GM19452 (cell line): Measurements from ENCODE around the gene SPINK5.

Experiments used
- ATAC-seq: cut with Tn5 transposase; IDR thresholded peaks from one replicate; pipeline ENCODE4 v1.9.1; 2021; ENCODE audit not compliant: unreplicated experiment

Gene SPINK5

GRCh38 chr5:148091991-148092964 lies 28.5 kb downstream of the SPINK5 start:
- ATAC-seq: no peak

GRCh38 chr5:148094336-148094735 lies 30.6 kb downstream of the SPINK5 start:
- ATAC-seq: no peak

GRCh38 chr5:148104226-148104625 lies 40.4 kb downstream of the SPINK5 start:
- ATAC-seq: no peak

GRCh38 chr5:148107608-148108007 lies 43.8 kb downstream of the SPINK5 start:
- no peak for ATAC-seq

GRCh38 chr5:148113243-148113642 lies 49.5 kb downstream of the SPINK5 start:
- no peak for ATAC-seq

- ATAC-seq: no peak
Observed at GRCh38 chr5:148120317-148120716, 56.5 kb downstream of the SPINK5 start.

GRCh38 chr5:148125641-148126040 lies 61.9 kb downstream of the SPINK5 start:
- ATAC-seq: no peak

GRCh38 chr5:148135091-148136048 lies 71.6 kb downstream of the SPINK5 start:
- no peak for ATAC-seq

- ATAC-seq: no peak
Observed at GRCh38 chr5:148140846-148141245, 77.1 kb downstream of the SPINK5 start.

GRCh38 chr5:148141645-148142044 lies 77.9 kb downstream of the SPINK5 start:
- no peak for ATAC-seq

GRCh38 chr5:148145916-148146315 lies 82.1 kb downstream of the SPINK5 start:
- no peak for ATAC-seq

GRCh38 chr5:148146487-148146886 lies 82.7 kb downstream of the SPINK5 start:
- no peak for ATAC-seq

GRCh38 chr5:148147415-148147814 lies 83.6 kb downstream of the SPINK5 start:
- no peak for ATAC-seq

- ATAC-seq: no peak
Observed at GRCh38 chr5:148151872-148152271, 88.1 kb downstream of the SPINK5 start.

- no peak for ATAC-seq
Observed at GRCh38 chr5:148152781-148153180, 89.0 kb downstream of the SPINK5 start.

GRCh38 chr5:148156609-148157008 lies 92.8 kb downstream of the SPINK5 start:
- no peak for ATAC-seq

- ATAC-seq: no peak
Observed at GRCh38 chr5:148162038-148162437, 98.3 kb downstream of the SPINK5 start.

- no peak for ATAC-seq
Observed at GRCh38 chr5:148163345-148163744, 99.6 kb downstream of the SPINK5 start.

- ATAC-seq: no peak
Observed at GRCh38 chr5:148166550-148167283, 102.9 kb downstream of the SPINK5 start.

- no peak for ATAC-seq
Observed at GRCh38 chr5:148168246-148168645, 104.5 kb downstream of the SPINK5 start, which contains the start of gene SPINK14. Gene SPINK14, plus strand, starts transcription at chr5:148168546. Its CDS starts 1,187 bp downstream, at chr5:148169733.

- ATAC-seq: no peak
Observed at GRCh38 chr5:148172377-148172776, 108.6 kb downstream of the SPINK5 start.
